ENCODE measurements around the gene MAN2A1. TPM values are rescaled to one million over a fixed set of nuclear protein-coding genes. Genes with fewer than 3 reads are reported as not detected.

Gene MAN2A1
- total RNA-seq, 1 experiment from 2014 or later = 21.8 TPM

DNA sequence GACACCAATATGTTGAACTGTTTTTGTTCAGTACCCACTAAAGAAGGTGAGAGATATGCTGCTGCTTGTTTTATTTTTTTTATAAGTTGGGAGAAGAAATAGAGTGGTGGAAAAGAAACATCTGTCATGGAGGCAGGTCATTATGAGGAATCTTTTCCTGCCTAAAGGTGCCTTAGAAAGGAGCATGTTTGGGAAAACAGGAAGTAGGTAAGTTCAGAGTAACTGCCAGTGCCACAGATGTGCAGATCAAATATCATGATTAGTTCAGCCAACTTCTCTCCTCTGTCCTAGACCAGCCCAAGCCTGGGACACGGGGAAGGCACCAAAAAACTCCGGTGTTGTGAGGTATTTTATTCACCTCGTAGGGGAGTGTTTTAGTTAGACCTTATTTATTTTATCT lies 144.2 kb downstream of the MAN2A1 start:
- POLR2A ChIA-PET (ENCODE audit: unreplicated experiment) = no interaction called here
- no peaks in the 10 kb centered on the region for H3K27me3 ChIP-seq (ENCODE audit: low read length)
- H3K27ac ChIP-seq (ENCODE audit: low read length) = no peak overlapping the region
- no peaks in the 10 kb centered on the region for H3K9me3 ChIP-seq (ENCODE audit: low read length)
- no peaks in the 10 kb centered on the region for H3K36me3 ChIP-seq (ENCODE audit: low read depth, low read length)
- no TSS peak for BruUV-seq (replicated peaks)
- intact Hi-C loops (cut with micrococcal nuclease) = no loop called here
- H3K4me1 ChIP-seq (ENCODE audit: insufficient read depth, low read length) = peaks cover 18% of the 10 kb centered on the region
- no peak for DNase-seq
- H3K4me2 ChIP-seq (ENCODE audit: low read length) = no peak overlapping the region
- H3K9me2 ChIP-seq (replicated peaks; ENCODE audit: low read length) = no peaks in the 10 kb centered on the region
- CTCF ChIA-PET = no interaction called here
- TF ChIP-seq, protein P1, sequence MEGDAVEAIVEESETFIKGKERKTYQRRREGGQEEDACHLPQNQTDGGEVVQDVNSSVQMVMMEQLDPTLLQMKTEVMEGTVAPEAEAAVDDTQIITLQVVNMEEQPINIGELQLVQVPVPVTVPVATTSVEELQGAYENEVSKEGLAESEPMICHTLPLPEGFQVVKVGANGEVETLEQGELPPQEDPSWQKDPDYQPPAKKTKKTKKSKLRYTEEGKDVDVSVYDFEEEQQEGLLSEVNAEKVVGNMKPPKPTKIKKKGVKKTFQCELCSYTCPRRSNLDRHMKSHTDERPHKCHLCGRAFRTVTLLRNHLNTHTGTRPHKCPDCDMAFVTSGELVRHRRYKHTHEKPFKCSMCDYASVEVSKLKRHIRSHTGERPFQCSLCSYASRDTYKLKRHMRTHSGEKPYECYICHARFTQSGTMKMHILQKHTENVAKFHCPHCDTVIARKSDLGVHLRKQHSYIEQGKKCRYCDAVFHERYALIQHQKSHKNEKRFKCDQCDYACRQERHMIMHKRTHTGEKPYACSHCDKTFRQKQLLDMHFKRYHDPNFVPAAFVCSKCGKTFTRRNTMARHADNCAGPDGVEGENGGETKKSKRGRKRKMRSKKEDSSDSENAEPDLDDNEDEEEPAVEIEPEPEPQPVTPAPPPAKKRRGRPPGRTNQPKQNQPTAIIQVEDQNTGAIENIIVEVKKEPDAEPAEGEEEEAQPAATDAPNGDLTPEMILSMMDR (conservative IDR thresholded peaks at IDR 0.05; ENCODE audit: low read depth, low read length) = no peak
- TF ChIP-seq EZH2phosphoT487 (IDR thresholded peaks at IDR 0.05; ENCODE audit: borderline replicate concordance, low read length) = no peak
- no peak for TF ChIP-seq EZH2 (IDR thresholded peaks at IDR 0.05; ENCODE audit: low read length, unreplicated experiment)
- no peak overlapping the region for H2AFZ ChIP-seq (ENCODE audit: low read length)
- no peaks in the 10 kb centered on the region for H3K79me2 ChIP-seq (ENCODE audit: low read length)
- no peaks in the 10 kb centered on the region for H3F3A ChIP-seq (ENCODE audit: low read length, unreplicated experiment)
- H3K4me3 ChIP-seq (ENCODE audit: low read length) = no peak overlapping the region
- ATAC-seq = no peak
- H3K9ac ChIP-seq (ENCODE audit: low read length) = no peak overlapping the region
- H4K20me1 ChIP-seq (ENCODE audit: low read length) = no peaks in the 10 kb centered on the region

- no peak overlapping the region for H3K4me2 ChIP-seq (ENCODE audit: low read length)
- H3K27ac ChIP-seq (ENCODE audit: low read length) = no peak overlapping the region
- H3K79me2 ChIP-seq (ENCODE audit: low read length) = no peaks in the 10 kb centered on the region
- ChIA-PET POLR2A (ENCODE audit: unreplicated experiment) (interaction anchor here (0.6 kb wide), 1 partner anchor 143 kb away, joined by 5 read pairs; no protein-coding TSS in a partner anchor), CTCF (no interaction called here)
- no peaks in the 10 kb centered on the region for H3K27me3 ChIP-seq (ENCODE audit: low read length)
- no peaks in the 10 kb centered on the region for H3K9me3 ChIP-seq (ENCODE audit: low read length)
- no peak overlapping the region for H3K4me3 ChIP-seq (ENCODE audit: low read length)
- H3F3A ChIP-seq (ENCODE audit: low read length, unreplicated experiment) = no peaks in the 10 kb centered on the region
- no peaks in the 10 kb centered on the region for H3K36me3 ChIP-seq (ENCODE audit: low read depth, low read length)
- H4K20me1 ChIP-seq (ENCODE audit: low read length) = no peaks in the 10 kb centered on the region
- DNase-seq = no peak
- no TSS peak for BruUV-seq (replicated peaks)
- H2AFZ ChIP-seq (ENCODE audit: low read length) = no peak overlapping the region
- peaks cover 5% of the 10 kb centered on the region for H3K4me1 ChIP-seq (ENCODE audit: insufficient read depth, low read length)
- TF ChIP-seq EZH2phosphoT487 (IDR thresholded peaks at IDR 0.05; ENCODE audit: borderline replicate concordance, low read length) (no peak), EZH2 (IDR thresholded peaks at IDR 0.05; ENCODE audit: low read length, unreplicated experiment) (no peak)
- TF ChIP-seq, protein P1 (conservative IDR thresholded peaks at IDR 0.05; ENCODE audit: low read depth, low read length) = no peak
- H3K9me2 ChIP-seq (replicated peaks; ENCODE audit: low read length) = no peaks in the 10 kb centered on the region
- intact Hi-C loops (cut with micrococcal nuclease) = no loop called here
- no peak overlapping the region for H3K9ac ChIP-seq (ENCODE audit: low read length)
- no peak for ATAC-seq
Observed at GRCh38 chr5:109836280-109836679, 146.6 kb downstream of the MAN2A1 start.

- H2AFZ ChIP-seq (ENCODE audit: low read length) = no peak overlapping the region
- no peak overlapping the region for H3K4me2 ChIP-seq (ENCODE audit: low read length)
- H3K79me2 ChIP-seq (ENCODE audit: low read length) = no peaks in the 10 kb centered on the region
- no peaks in the 10 kb centered on the region for H3K9me2 ChIP-seq (replicated peaks; ENCODE audit: low read length)
- DNase-seq (no peak), ATAC-seq (no peak)
- H3K4me1 ChIP-seq (ENCODE audit: insufficient read depth, low read length) = no peaks in the 10 kb centered on the region
- H3F3A ChIP-seq (ENCODE audit: low read length, unreplicated experiment) = no peaks in the 10 kb centered on the region
- POLR2A ChIA-PET (ENCODE audit: unreplicated experiment) = no interaction called here
- CTCF ChIA-PET = no interaction called here
- no peak overlapping the region for H3K9ac ChIP-seq (ENCODE audit: low read length)
- H3K9me3 ChIP-seq (ENCODE audit: low read length) = no peaks in the 10 kb centered on the region
- no peaks in the 10 kb centered on the region for H3K27me3 ChIP-seq (ENCODE audit: low read length)
- H3K36me3 ChIP-seq (ENCODE audit: low read depth, low read length) = no peaks in the 10 kb centered on the region
- no peak overlapping the region for H3K27ac ChIP-seq (ENCODE audit: low read length)
- no peak overlapping the region for H3K4me3 ChIP-seq (ENCODE audit: low read length)
- BruUV-seq (replicated peaks) = no TSS peak
- TF ChIP-seq EZH2 (IDR thresholded peaks at IDR 0.05; ENCODE audit: low read length, unreplicated experiment) = no peak
- TF ChIP-seq, protein P1 (conservative IDR thresholded peaks at IDR 0.05; ENCODE audit: low read depth, low read length) = no peak
- no peaks in the 10 kb centered on the region for H4K20me1 ChIP-seq (ENCODE audit: low read length)
- intact Hi-C loops (cut with micrococcal nuclease) = no loop called here
Observed at GRCh38 chr5:109837231-109837861, 147.6 kb downstream of the MAN2A1 start.
